ENCODE measurements around the gene STK11IP. TPM values are rescaled to one million over a fixed set of nuclear protein-coding genes. Genes with fewer than 3 reads are reported as not detected.

The STK11IP gene
- total RNA-seq, 4 donors from 2014 or later, result 12.3 to 21.3 (median 14.4) TPM

DNA sequence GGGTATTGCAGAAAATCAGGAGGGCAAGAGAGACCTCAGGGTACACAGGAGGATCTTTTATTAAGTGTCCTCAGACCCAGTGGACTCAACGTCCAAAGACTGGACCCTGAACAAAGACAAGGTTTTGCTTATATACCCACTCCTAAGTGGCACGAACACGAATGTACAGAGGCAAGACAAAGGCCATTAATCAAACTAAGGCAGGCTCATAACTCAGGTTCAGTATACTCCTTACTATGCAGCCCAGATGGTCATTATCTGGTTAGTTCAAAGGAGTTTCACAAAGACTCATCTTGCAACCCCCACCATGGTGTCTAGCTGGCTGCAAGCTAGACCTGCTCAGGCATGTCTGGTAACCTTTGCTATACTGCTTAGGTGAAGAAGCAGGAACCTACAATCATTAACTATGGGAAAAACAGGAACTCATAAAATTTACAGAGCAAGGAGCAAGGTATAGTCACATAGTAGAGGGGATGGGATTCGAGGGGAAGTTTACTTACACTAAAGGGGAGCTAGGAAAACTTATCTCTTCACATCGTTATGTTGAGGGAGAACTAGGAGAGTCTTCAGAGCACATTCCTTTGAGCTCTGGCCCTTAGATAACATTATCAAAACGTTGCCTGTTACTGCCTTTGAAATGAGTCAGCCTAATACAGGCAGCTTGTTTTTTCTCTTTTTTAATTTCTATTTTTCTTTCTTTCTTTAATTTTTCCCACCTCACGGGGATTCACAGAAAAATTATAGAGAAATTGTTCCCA lies 63.7 kb downstream of the STK11IP start:
- DNase-seq, result no peak
- intact Hi-C loops (cut with DNase I), result no loop called here
- whole genome bisulfite sequencing, 2 donors, result 35 to 43% methylated on average over 7 of the region's 7 CpGs
- Histone ChIP-seq H3K4me3 (no peak overlapping the region), H3K27me3 (peaks cover 0 to 12% (median 0%) of the 10 kb centered on the region in 4 donors), H3K27ac (no peak overlapping the region), H3K4me1 (peaks cover 0 to 7% (median 0%) of the 10 kb centered on the region in 3 donors), H3K9me3 (peaks cover 0 to 6% (median 0%) of the 10 kb centered on the region in 3 donors), H3K36me3 (no peaks in the 10 kb centered on the region)
- no peak for TF ChIP-seq POLR2A (IDR thresholded peaks at IDR 0.05)
- TF ChIP-seq, protein P1, sequence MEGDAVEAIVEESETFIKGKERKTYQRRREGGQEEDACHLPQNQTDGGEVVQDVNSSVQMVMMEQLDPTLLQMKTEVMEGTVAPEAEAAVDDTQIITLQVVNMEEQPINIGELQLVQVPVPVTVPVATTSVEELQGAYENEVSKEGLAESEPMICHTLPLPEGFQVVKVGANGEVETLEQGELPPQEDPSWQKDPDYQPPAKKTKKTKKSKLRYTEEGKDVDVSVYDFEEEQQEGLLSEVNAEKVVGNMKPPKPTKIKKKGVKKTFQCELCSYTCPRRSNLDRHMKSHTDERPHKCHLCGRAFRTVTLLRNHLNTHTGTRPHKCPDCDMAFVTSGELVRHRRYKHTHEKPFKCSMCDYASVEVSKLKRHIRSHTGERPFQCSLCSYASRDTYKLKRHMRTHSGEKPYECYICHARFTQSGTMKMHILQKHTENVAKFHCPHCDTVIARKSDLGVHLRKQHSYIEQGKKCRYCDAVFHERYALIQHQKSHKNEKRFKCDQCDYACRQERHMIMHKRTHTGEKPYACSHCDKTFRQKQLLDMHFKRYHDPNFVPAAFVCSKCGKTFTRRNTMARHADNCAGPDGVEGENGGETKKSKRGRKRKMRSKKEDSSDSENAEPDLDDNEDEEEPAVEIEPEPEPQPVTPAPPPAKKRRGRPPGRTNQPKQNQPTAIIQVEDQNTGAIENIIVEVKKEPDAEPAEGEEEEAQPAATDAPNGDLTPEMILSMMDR (IDR thresholded peaks at IDR 0.05), result no peak

DNA sequence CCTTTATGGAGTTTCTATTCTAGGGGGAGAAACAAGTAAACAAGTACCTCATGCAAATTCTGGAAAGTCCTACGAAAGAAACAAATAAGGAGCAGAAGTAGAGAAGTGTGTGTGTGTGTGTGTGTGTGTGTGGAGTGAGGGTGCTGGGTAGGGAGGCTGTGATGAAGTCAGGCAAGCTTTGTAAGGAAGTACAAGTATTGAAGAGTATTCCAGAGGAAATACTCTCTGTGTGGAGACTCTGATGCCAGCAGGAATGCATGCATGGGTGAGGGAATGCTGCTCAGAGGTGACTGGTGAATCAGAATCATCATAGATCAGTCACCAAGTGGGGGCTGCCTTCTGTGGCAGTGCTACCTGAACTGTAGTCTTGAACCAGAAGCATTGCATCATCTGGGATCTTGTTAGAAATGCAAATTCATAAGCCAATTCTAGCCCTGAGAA lies 64.3 kb downstream of the STK11IP start:
- Histone ChIP-seq H3K27me3 (peaks cover 0 to 12% (median 0%) of the 10 kb centered on the region in 4 donors), H3K36me3 (no peaks in the 10 kb centered on the region), H3K4me3 (no peak overlapping the region), H3K27ac (no peak overlapping the region), H3K9me3 (peaks cover 0 to 6% (median 0%) of the 10 kb centered on the region in 3 donors), H3K4me1 (peaks cover 0 to 7% (median 0%) of the 10 kb centered on the region in 3 donors)
- TF ChIP-seq, protein P1 (IDR thresholded peaks at IDR 0.05), result no peak
- no peak for TF ChIP-seq POLR2A (IDR thresholded peaks at IDR 0.05)
- intact Hi-C loops (cut with DNase I), result no loop called here
- 89 to 100% methylated on average over 1 of the region's 1 CpG for WGBS, 2 donors
- DNase-seq, result no peak

DNA sequence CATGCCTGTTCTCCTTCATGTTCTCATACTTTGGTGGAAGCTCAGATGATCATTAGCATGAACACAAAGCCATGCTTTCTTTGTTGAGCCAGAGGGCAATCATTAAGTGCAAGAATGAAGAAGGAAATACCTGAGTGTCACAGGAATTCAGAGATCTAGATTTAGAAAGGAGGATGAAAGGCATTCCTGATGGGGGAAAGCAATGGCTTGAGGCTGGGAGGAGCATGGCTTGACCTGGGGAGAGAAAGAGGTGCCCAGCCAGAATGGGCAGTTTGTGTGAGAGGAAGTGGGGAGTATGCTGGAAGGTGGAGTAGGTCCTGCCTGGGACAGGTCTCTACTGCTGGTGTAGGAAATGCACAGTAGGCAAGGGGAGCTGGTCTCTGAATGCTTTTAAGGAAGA lies 64.9 kb downstream of the STK11IP start:
- Histone ChIP-seq H3K27ac (no peak overlapping the region), H3K4me3 (no peak overlapping the region), H3K27me3 (peaks cover 0 to 12% (median 0%) of the 10 kb centered on the region in 4 donors), H3K36me3 (no peaks in the 10 kb centered on the region), H3K4me1 (peaks cover 0 to 7% (median 0%) of the 10 kb centered on the region in 3 donors), H3K9me3 (peaks cover 0 to 6% (median 0%) of the 10 kb centered on the region in 3 donors)
- no peak for DNase-seq
- intact Hi-C loops (cut with DNase I), result no loop called here
- TF ChIP-seq POLR2A (IDR thresholded peaks at IDR 0.05), result no peak
- TF ChIP-seq, protein P1 (IDR thresholded peaks at IDR 0.05), result no peak

DNA sequence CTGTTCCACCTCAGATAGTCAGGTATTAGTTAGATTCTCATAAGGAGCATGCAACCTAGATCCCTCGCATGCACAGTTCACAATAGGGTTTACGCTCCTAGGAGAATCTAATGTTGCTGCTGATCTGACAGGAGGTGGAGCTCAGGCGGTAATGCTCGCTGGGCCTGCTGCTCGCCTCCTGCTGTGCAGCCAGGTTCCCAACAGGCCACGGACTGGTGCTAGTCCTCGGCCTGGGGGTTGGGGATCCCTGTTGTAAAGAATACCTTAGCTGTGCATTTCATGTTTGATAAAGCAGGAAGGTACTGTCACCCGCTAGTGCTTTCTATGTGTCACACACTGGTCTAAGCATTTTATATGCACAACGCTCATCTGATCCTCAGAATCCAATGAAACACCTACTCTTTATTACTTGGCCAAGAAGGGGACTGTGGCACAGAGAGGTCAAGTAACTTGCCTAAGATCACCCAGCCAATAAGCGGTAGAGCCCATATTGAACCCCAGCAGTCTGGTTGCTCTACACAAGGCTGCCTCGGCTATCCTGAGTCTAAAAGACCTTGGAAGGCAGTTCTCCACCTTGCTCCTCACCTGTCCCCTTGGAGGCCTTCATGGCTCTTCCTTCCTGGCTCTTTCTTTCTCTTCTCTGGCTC lies 65.6 kb downstream of the STK11IP start:
- H3K4me3 ChIP-seq, result no peak overlapping the region
- no peaks in the 10 kb centered on the region for H3K36me3 ChIP-seq
- no peak overlapping the region for H3K27ac ChIP-seq
- TF ChIP-seq, protein P1 (IDR thresholded peaks at IDR 0.05), result no peak
- no peak for TF ChIP-seq POLR2A (IDR thresholded peaks at IDR 0.05)
- intact Hi-C loops (cut with DNase I), result no loop called here
- H3K9me3 ChIP-seq, result peaks cover 0 to 6% (median 0%) of the 10 kb centered on the region in 3 donors
- WGBS, 2 donors, result 75 to 83% methylated on average over 8 to 11 of the region's 11 CpGs
- H3K4me1 ChIP-seq, result peaks cover 0 to 7% (median 0%) of the 10 kb centered on the region in 3 donors
- peaks cover 0 to 12% (median 0%) of the 10 kb centered on the region in 4 donors for H3K27me3 ChIP-seq
- no peak for DNase-seq

- Histone ChIP-seq H3K4me3 (no peak overlapping the region), H3K9me3 (peaks cover 0 to 6% (median 0%) of the 10 kb centered on the region in 3 donors), H3K27ac (no peak overlapping the region), H3K4me1 (peaks cover 0 to 7% (median 0%) of the 10 kb centered on the region in 3 donors), H3K27me3 (peaks cover 0 to 12% (median 0%) of the 10 kb centered on the region in 4 donors), H3K36me3 (no peaks in the 10 kb centered on the region)
- intact Hi-C loops (cut with DNase I), result no loop called here
- TF ChIP-seq, protein P1 (IDR thresholded peaks at IDR 0.05), result no peak
- TF ChIP-seq POLR2A (IDR thresholded peaks at IDR 0.05), result no peak
- DNase-seq, result no peak
- 89 to 96% methylated on average over 5 of the region's 5 CpGs for WGBS, 2 donors
These were observed 66.4 kb downstream of the STK11IP start for GRCh38 chr2:219664041-219664440.

Data from esophagus squamous epithelium (tissue), 5 donors.